ENCODE measurements around the gene SYNE3.

SYNE3 gene, protein sequence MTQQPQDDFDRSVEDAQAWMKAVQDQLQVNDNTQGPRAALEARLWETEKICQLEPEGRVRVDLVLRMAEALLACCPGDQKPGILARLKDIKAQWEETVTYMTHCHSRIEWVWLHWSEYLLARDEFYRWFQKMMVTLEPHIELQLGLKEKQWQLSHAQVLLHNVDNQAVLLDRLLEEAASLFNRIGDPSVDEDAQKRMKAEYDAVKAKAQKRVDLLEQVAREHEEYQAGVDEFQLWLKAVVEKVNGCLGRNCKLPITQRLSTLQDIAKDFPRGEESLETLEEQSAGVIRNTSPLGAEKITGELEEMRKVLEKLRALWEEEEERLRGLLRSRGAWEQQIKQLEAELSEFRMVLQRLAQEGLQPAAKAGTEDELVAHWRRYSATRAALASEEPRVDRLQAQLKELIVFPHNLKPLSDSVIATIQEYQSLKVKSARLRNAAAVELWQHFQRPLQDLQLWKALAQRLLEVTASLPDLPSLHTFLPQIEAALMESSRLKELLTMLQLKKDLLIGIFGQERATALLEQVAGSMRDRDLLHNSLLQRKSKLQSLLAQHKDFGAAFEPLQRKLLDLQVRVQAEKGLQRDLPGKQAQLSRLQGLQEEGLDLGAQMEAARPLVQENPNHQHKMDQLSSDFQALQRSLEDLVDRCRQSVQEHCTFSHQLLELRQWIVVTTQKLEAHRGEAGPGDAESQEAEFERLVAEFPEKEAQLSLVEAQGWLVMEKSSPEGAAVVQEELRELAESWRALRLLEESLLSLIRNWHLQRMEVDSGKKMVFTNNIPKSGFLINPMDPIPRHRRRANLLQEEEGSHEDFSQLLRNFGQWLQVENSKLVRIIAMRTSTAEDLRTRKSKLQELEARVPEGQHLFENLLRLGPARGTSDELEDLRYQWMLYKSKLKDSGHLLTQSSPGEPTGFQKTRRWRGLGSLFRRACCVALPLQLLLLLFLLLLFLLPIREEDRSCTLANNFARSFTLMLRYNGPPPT

DNA sequence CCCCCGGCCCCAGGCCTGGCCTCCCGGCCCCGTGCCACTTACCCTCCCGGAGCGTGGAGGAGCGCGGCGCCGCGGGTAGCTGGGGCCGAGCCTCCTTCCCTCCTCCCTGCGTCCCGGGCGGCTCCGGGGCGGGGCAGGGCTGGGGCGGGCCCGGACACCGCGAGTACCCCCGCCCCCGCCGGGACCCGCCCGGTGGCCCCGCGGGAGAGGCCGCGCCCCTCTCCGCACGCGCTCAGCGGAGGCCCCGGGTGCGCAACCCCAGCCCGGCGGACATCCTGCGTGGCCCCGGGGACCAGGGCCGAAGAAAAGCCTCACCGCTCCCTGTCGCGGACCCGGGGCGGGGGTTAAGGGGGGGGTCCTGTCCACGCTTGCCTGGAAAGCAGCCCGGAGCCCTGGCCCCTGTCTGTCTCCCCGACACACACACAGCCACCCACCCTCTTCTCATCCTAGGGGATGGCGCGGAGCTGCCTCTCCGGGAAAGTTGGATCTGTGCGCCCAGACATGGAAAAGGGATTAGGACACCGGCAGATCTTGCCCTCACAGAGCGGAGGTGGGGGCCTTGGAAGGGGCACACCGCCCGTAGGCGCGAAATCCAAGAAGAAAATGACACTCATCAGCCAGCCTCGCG lies at the start of gene SYNE3:
Gene SYNE3 (minus strand): TSS at position 97 of the 628 bp plus-strand sequence. CDS start 40,829 bp downstream, outside the sequence.
- peak; percentile 62 to 71 for DNase-seq

DNA sequence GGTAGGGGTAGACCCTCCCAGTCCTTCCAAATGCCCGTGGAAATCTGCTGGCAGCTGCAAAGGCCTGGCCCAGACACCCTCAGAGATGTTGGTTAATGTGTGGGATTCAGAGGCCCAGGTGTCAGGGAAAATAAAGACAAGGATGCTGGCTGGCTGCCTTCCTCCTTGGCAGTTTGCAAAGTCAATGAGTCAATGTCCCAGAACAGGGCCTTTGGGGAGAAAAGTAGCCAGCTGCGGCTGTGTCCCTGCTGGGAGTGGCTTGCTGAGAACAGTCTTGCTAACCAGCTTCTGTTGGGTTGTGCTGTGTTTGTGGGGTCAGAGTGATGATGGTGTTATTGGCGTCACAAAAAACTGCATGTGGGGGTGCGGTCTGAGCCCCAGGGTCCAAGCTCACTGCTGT lies 47.6 kb upstream of the SYNE3 start:
- no peak for DNase-seq

DNA sequence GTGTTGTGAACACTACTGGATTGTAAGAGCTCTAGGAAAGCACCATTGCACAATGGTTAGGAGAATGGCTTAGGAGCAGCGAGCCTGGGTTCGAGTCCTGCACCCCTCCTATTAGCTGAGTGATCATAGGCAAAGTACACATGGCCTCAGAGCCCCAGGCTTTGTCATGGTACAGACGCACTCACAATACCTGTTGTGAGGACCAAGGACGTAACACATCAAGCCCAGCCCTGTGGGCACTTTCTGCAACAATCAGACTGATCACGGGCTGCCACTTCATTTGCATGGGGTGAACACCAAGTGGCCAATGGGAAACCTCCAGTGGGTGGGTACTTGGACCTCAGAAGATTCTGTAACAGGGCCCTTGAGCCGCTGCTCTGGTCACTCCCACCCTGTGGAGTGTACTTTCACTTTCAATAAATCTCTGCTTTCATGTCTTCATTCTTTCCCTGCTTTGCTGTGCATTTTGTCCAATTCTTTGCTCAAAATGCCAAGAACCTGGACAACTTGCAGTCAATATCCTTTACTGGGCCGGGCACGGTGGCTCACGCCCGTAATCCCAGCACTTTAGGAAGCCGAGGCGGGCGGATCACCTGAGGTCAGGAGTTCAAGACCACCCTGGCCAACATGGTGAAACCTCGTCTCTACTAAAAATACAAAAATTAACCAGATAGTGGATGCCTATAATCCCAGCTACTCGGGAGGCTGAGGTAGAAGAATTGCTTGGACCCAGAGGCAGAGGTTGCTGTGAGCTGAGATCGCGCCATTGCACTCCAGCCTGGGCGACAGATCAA lies 46.6 kb upstream of the SYNE3 start:
- no peak for DNase-seq

DNA sequence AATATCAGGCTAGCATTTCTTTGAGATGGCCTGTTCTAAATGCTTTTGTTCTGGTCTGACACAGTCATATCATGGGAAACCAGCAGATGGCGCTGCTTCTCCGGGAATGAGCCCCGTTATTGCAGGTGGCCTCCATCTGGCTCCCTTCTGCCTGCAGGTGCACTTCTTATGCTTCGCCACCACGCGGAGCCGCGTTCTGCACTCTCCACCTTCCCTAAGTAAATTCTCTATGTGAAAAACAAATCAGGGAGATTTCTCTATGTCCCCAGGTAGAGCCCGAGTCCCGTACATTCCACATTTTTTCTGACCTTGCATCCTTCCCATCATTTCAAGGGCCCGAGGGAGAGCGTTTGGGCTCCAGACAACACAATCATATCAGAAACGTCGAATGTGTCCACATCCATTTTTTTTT lies 44.6 kb upstream of the SYNE3 start:
- peak; percentile 92 to 93 for DNase-seq

DNA sequence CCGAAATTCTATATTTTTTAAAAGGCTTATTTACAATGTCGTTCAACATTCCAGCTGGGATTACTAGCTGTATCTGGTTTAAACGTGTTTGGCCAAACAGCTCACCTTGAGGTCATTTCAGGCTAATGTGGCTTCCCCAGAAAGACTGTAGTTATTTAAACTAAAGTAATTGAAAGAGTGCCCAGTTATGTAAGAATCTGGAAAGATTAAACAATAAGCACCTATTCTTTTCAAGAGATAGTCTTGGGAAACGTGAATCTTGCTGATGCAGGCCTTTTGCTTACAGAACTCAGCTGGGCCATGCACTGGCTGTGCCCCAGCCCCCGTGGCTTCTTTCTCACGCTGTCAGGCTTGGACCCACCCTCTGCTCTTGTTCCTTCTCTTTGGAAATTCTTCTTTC lies 42.8 kb upstream of the SYNE3 start:
- DNase-seq: no peak

DNA sequence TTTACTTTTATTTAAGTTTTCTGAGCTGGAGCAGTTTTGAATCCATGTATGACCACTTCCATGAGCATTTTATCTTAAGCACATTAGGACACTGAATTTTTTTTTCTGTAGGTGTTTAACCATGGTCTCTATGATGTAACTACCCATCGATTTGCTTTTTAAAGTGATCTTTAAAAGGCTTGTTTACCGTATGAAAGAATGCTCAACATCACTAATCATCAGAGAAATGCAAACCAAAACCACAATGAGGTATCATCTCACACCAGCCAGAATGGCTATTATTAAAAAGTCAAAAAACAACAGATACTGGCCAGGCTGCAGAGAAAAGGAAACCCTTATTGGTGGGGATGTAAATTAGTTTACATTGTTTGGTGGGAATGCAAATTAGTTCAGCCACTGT lies 41.4 kb upstream of the SYNE3 start:
- no peak for DNase-seq

DNA sequence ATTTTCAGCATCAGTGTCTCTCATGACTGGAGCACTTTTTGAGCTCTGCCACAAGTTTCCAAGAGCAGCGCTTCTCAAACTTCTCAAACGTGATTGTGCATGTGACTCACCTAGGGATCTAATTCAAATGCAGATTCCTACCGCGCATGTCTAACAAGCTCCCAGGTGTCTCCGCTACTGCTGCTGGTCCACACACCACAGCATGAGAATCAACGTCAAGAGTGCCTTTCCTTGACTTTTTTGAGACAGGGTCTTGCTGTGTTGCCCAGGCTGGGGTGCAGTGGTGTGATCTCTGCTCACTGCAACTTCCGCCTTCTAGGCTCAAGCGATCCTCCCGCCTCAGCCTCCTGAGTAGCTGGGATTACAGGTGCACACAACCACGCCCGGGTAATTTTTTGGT lies 40.8 kb upstream of the SYNE3 start:
- DNase-seq: no peak

DNA sequence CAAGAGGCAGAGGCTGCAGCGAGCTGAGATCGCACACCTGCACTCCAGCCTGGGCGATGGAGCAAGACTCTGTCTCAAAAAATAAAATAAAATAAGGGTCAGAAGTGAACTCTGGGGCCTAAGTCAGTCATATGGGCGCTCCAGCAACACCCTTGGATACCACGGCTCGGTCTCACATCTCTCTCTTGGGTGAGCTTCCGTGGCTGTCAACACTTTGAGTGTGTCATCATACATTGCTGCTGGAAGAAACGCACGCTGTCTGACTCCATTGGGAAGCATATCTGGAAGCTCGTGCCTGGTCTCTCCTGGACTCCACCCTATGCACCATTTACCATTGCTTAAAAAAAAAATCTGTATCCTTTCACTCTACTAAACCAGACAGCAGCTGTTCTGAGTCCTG lies 38.6 kb upstream of the SYNE3 start:
- DNase-seq: no peak

DNA sequence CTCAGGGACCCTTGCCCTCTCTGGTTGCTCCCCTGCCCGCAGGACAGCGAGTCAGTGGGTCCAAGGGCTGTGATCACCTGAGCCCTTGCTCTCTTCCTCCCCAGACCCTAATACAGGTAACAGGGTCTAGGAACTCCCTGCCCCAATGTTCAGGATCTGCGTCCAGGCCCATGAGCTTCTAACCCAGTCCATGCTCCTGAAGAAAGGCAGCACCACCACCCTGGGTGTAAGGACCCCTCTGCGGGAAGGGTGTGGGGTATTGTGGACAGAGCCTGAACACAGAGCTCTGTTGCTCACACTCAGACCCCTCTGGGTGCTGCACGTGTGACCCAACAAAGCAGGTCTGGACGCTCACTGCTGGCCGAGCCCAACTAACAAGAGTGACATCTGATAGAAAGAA lies 36.7 kb upstream of the SYNE3 start:
- DNase-seq: no peak

DNA sequence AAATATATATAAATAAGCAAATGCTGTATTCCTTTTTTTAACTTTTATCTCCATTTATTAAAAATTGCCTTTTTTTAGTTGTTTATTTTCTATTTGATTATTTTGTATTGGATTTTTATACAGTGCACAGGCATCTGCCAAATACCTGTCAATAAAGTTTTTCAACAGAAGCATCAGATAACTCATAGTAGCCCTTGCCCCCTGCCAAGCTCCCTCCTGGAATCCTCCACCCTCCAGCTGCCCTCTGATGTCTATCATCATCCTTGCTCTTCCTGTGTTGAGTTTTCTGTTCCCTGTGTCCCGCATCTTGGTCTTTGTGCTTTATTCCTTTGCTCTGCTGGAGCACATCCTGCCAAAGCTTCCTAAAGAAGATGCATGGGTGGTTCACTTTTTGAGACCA lies 35.0 kb upstream of the SYNE3 start:
- no peak for DNase-seq

DNA sequence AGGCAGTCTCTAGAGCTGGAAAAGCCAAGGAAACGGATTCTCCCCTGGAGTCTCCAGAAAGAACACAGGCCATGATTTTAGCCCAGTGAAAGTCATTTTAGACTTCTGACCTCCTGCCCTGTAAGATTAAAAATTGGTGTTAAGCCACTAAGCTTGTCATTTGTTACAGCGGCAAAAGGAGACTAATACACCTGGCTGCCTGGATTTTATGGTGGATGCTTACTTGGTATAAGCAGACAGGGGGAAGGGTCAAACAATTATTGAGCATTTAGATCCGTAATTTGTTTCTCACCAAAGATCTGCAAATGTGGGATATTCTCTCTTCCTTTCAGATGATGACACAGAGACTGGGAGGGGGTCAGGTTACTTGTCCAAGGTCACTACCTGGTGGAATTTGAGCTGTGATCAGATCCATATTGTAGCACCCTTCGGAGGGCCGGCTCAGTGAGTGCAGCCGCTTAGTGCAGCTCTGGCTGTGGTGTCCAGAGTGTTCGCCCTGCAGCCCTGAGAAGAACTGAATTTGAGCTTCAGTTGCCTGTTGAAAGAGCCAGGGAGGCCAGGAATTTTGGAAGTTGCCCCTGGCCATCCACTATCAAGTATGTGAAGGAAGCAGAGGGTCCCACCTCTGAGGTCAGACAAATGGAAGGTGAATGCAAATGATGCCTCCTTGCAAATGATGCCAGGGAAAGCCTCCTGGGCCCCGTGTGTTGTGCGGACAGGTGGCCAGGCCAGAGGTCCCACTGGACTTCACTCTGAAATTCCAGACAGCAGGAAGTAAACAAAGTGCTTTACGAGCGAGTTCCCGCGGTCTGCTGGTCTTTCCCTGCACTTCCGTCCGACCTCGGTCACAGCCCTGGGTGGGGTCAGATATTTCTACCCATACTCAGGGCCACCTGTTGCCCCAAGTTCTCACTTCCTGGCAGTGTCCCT lies 33.5 kb upstream of the SYNE3 start:
- no peak for DNase-seq

DNA sequence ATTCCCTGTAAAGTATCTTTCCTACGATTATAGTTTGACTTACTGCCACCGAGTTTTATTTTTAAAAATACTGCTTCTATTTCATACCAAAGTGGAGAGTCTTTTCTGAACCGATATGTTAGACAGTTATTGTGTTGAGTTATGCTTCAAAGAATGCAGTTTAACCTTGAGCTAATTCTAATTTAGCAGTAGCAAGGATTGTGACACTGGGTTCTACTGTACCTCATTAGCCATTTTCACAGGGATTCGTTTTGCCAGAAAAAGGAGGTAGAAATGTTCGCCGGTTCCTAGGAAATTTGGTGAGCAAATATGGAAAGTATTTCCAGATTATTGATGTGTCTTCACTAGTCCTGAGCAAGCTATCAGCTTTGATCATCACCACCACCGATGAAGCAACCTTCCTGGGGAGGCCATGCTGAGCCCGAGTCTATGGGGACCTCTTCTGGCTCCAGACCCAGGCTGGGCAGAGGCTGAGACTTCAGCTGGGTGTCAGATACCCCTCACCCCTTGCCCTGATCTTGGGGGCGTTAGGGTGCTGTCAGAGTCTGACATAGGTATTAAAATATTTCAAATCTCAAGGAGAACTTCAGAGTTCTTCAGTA lies 32.0 kb upstream of the SYNE3 start:
- no peak for DNase-seq

DNA sequence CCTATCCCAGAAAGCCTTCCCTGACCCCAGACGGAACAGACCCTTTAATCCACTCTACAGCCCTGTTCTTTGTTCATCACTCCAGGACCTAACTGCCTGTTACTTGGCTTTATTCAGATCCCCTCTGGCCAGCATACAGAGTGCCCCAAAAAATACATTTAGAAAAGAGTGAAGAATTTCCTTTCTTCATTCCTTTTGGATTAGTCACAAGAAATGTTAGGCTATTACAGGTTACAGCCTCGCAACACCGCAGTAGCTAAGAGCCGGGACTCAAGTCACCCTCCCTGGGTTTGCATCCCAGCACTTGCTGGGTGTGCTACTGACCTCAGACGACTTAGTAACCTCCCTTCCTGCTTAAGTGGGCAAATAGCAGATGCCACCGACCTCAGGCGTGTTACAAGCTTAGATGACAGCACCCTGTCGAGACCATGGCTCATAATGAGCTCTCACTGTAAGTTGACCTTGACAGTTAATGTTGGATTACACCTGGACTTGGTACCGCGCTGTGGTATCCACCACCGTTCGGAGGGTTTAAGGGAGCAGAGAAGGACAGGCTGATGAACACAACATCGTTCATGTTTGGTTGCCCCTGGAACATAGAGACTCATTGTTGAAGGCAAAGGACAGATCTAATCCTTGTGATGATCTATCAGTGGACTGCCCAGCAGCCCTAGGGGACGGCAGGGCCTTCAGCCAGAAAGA lies 31.3 kb upstream of the SYNE3 start:
- no peak for DNase-seq

DNA sequence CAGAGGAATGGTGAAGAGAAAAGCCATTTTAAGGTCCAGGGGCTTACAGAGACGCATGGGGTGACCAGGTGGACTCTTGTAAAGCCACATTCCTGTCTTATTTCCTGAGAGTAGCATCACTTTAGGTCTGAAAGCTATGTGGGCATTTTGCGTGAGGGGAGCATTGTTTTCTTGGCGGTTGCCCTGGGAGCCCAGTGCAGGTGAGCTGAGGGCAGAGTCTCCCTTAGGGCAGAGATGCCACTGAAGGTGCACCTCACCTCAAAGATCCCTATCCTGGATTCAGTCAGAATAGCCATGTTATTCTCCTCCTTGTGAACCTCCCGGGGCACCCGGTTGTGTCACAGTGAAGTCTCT lies 30.8 kb upstream of the SYNE3 start:
- DNase-seq: no peak

DNA sequence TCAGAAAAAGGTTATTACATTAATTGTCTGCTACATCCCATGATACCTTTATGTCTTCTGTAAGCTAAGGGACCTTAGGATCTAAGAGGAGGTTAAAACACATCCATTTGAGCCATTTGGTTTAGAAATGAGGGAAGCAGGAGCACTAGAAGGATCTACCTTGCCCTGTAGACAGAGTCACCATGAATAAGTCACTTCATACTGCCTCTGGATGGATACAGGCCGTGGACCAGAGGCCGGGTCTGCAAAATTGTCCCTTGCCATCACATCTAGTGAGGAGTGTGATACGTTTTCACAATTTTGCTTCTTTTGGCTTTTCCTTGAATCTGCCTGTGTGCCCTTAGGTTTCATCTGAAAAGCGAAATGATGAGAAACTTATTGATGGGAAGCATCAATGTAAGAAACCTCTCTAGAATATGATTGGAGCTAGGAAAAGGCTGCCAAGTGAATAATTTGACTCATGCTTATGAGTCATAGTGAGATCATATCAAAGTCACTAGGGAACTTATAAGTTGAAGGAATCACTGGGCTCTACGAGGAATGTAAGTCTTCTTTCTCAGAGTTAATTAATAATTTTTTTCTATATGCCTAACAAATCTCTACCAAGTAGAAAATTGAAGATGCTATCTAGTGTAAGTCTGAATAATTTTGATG lies 29.2 kb upstream of the SYNE3 start:
- no peak for DNase-seq

DNA sequence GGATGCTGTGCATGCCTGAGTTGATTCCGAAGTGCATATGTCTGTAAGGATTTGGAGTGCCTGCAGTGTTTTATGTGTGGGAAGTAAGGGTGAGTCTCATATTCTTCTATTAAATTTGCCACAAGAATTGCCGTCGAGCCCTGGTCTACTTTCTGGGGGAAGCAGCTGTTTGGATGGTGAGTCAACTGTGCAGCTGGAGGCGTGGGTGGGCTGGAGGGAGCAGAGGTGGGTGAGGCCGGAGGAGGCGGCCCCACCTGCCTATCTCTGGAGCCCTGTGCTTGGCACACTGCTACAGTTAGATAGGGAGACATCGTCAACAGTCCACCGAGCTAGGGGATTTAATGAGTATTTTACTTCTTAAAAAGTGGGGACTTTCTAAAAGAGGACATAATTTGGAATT lies 28.1 kb upstream of the SYNE3 start:
- no peak for DNase-seq

DNA sequence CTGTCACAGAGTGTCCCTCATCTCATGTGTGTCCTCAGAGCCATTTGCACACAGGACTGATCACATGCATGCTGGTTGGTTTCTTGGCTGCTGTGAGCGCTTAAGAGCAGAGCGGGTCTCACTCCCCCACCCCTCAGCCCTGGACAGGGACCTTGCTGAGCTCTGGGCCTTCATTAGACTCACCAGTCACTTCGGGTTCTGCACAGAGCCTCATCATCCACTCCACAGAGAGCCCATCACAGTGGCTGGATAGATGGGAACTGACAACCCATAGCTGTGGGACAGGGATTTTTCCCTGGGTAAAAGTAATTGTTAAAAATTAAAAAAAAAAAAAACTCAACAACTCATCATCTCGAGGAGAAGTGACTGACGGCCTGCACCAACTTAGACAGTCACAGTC lies 26.6 kb upstream of the SYNE3 start:
- DNase-seq: no peak

DNA sequence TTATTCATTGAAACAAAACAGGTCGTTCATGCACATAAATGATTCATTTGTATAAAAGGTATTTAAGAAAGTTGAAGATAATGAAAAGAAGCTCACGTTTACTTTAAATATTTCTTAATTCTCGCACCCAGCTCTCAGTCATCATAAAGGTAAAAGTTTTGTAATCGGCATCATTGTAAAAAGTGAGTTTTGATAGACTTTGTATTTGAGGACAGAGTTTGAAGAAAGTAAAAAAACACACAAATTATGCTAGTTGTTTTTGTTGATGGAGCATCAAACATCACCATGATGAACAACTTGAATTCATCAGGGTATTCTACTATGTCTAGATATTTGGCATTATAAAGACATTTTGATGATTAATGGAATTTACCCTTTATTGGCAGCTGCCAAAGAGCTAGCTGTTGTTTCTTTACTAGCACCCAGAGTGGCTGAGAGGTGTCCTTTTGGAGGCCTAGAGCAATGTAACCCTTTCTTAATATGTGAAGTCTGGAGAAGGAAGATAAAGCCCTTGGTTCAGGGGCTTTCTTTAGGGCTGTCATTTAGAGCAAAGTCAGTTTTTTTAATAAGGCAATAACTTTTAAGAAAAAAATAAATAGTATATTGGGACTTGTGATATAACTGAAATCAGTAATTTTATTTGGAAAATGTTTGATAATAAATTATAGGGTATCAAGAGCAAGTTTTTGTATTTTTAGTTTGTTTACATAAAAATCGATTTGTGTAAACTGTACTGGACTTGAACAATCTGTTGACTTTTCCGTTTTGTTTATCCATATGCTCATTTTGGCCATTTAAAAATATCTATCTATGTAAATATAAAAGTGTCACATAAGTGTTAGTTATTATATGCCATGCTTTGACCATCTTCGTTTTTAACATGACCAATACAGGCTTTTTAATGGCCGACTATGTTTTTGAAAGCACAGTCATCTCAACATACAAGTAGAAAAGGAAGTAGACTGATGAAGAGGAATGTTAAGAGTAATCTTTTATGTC lies 25.8 kb upstream of the SYNE3 start:
- DNase-seq: no peak

DNA sequence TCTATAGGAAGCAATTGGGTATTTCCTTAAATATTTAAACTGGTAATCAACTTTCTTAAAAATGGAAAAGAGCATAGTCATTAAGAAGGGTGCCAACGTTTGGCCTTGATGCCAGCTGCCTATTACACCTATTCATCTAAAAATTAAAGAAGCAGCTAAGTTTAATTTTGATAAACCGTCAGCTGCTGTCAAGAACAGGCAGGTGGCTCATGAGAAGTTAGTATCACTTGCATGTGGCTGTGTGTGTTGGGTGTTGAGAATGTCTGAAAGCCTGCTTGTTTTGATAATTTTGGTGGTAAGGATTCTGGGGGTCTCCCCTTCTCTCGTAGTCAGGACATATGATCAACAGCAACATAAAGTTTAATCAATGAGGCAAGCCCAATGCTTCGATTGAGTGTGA lies 24.9 kb upstream of the SYNE3 start:
- no peak for DNase-seq

Data from activated T-cell treated with anti-CD3 and anti-CD28 coated beads, Interleukin-2, amount 50 U/mL, for 48 hours (primary cell).